ENCODE results near the gene ATG13.

Gene ATG13

GRCh38 chr11:46719543-46720218, 102.3 kb downstream of the ATG13 start:
- CTCF ChIA-PET = no interaction called here
- POLR2A ChIA-PET = no interaction called here
- no peak overlapping the region for H3K27ac ChIP-seq (ENCODE audit: extremely low read depth, low read depth, low read length)

GRCh38 chr11:46721286-46721685, 103.9 kb downstream of the ATG13 start:
- H3K4me1 ChIP-seq (ENCODE audit: control insufficient read depth, insufficient read depth, low read length) = no peaks in the 10 kb centered on the region
- H3K9me3 ChIP-seq (ENCODE audit: control insufficient read depth, insufficient read depth, low read depth, low read length) = no peaks in the 10 kb centered on the region
- no peaks in the 10 kb centered on the region for H3K36me3 ChIP-seq (ENCODE audit: control insufficient read depth in 2 of 2, insufficient read depth in 1 of 2, low read length in 2 of 2)
- ChIA-PET POLR2A (no interaction called here), CTCF (no interaction called here)
- no peak overlapping the region for H3K27ac ChIP-seq (ENCODE audit: extremely low read depth, low read depth, low read length)
- no peak overlapping the region for H3K4me3 ChIP-seq (ENCODE audit: low read depth, low read length)
- TF ChIP-seq PRDM4 (tag by site-specific recombination; IDR thresholded peaks at IDR 0.05) (no peak), ZSCAN30 (tag by site-specific recombination; IDR thresholded peaks at IDR 0.05) (no peak), ZNF48 (tag by site-specific recombination; IDR thresholded peaks at IDR 0.05) (no peak), ZIC2 (tag by site-specific recombination; IDR thresholded peaks at IDR 0.05) (no peak), ZNF202 (tag by site-specific recombination; IDR thresholded peaks at IDR 0.05; ENCODE audit: borderline replicate concordance) (no peak), TSHZ1 (tag by site-specific recombination; IDR thresholded peaks at IDR 0.05; ENCODE audit: borderline replicate concordance) (no peak), BCL6B (tag by site-specific recombination; IDR thresholded peaks at IDR 0.05) (no peak)

More at GRCh38 chr11:46719543-46720218, 102.3 kb downstream of the ATG13 start:
- Histone ChIP-seq H3K4me3 (ENCODE audit: low read depth, low read length) (no peak overlapping the region), H3K9me3 (ENCODE audit: control insufficient read depth, insufficient read depth, low read depth, low read length) (no peaks in the 10 kb centered on the region), H3K36me3 (ENCODE audit: control insufficient read depth in 2 of 2, insufficient read depth in 1 of 2, low read length in 2 of 2) (no peaks in the 10 kb centered on the region), H3K4me1 (ENCODE audit: control insufficient read depth, insufficient read depth, low read length) (no peaks in the 10 kb centered on the region)
- TF ChIP-seq PRDM6 (tag by site-specific recombination; IDR thresholded peaks at IDR 0.05) (no peak), KLF7 (tag by site-specific recombination; IDR thresholded peaks at IDR 0.05; ENCODE audit: borderline replicate concordance) (no peak), ZNF639 (tag by site-specific recombination; IDR thresholded peaks at IDR 0.05) (no peak), GLIS2 (tag by site-specific recombination; IDR thresholded peaks at IDR 0.05) (no peak), KLF8 (tag by site-specific recombination; IDR thresholded peaks at IDR 0.05) (no peak), ZBTB8A (tag by site-specific recombination; IDR thresholded peaks at IDR 0.05) (no peak)

All from HEK293 (cell line).